WTC11 (cell line): ENCODE measurements around the gene CCS. TPM values are rescaled to one million over a fixed set of nuclear protein-coding genes. Genes with fewer than 3 reads are reported as not detected.
"Not testable (repeated sequence)": the region's sequence is repeated elsewhere in the genome, so short reads cannot be mapped to it uniquely, and the experiment has no call there.

Experiments
- ATAC-seq: fragments of 200-7000 bp; cut with Tn5 transposase; 2 replicates; pipeline ENCODE4 v1.10.0; 2021; ENCODE audit warnings: mild to moderate bottlenecking, moderate library complexity
- CTCF ChIA-PET: fragments of 300-600 bp; sonication (Branson Sonifier 250); formaldehyde crosslinking; loops from one replicate; lab custom pipeline; 2021; ENCODE audit warnings: antibody characterized with exemption; lab: Charles Lee
- POLR2A ChIA-PET: fragments of 350-600 bp; sonication (Branson Sonifier 250); formaldehyde crosslinking; loops from one replicate; lab custom pipeline; 2021; ENCODE audit warnings: antibody characterized with exemption; lab: Charles Lee
- DNase-seq: peaks from one replicate; pipeline ENCODE4 v3.0.0; 2021; ENCODE audit warnings: low spot score
- H3K27ac Mint-ChIP-seq: 2 replicates; pipeline ENCODE4 v1.8.0; 2021; ENCODE audit warnings: mixed read lengths
- H3K27me3 Mint-ChIP-seq: 2 replicates; pipeline ENCODE4 v1.8.0; 2021; ENCODE audit warnings: low read depth, mild to moderate bottlenecking, moderate library complexity, mixed read lengths
- H3K36me3 Mint-ChIP-seq: 2 replicates; pipeline ENCODE4 v1.8.0; 2021; ENCODE audit warnings: mixed read lengths
- H3K4me1 Mint-ChIP-seq: 2 replicates; pipeline ENCODE4 v1.8.0; 2022; ENCODE audit warnings: mixed read lengths
- H3K4me3 Mint-ChIP-seq: 2 replicates; pipeline ENCODE4 v1.8.0; 2021; ENCODE audit warnings: mild to moderate bottlenecking, moderate library complexity, mixed read lengths
- H3K9me3 Mint-ChIP-seq: 2 replicates; pipeline ENCODE4 v1.8.0; 2021; ENCODE audit warnings: mixed read lengths
- ATF1 ChIP-seq: sonication (generic); formaldehyde crosslinking; IDR thresholded peaks from 2 replicates; pipeline ENCODE4 v1.8.1; 2023; ENCODE audit warnings: mild to moderate bottlenecking, moderate library complexity, missing genetic modification reagents
- CDX4 ChIP-seq: fragments of 250-450 bp; sonication (Bioruptor Pico); IDR thresholded peaks from 2 replicates; pipeline ENCODE4 v1.9.0; 2021; ENCODE audit warnings: moderate library complexity, mild to moderate bottlenecking, inconsistent platforms, borderline replicate concordance
- CTCF ChIP-seq: fragments of 200-600 bp; IDR thresholded peaks from 2 replicates; pipeline ENCODE4 v1.8.0; 2022; ENCODE audit warnings: antibody characterized with exemption
- GABPB1 ChIP-seq: sonication (generic); formaldehyde crosslinking; IDR thresholded peaks from 2 replicates; pipeline ENCODE4 v1.8.1; 2023; ENCODE audit warnings: mild to moderate bottlenecking, missing genetic modification reagents
- MXD4 ChIP-seq: fragments of 250-450 bp; sonication (Bioruptor Pico); IDR thresholded peaks from 2 replicates; pipeline ENCODE4 v1.8.0; 2021; ENCODE audit warnings: mild to moderate bottlenecking, moderate library complexity, borderline replicate concordance
- NFE2L1 ChIP-seq: sonication (generic); formaldehyde crosslinking; IDR thresholded peaks from 2 replicates; pipeline ENCODE4 v1.8.1; 2023; ENCODE audit warnings: missing genetic modification reagents
- NFYB ChIP-seq: sonication (generic); formaldehyde crosslinking; conservative IDR thresholded peaks from 2 replicates; pipeline ENCODE4 v1.8.0; 2022; ENCODE audit warnings: low read depth, missing genetic modification reagents
- SMAD3 ChIP-seq: sonication (generic); formaldehyde crosslinking; IDR thresholded peaks from 2 replicates; pipeline ENCODE4 v1.8.0; 2022; ENCODE audit warnings: missing genetic modification reagents, mild to moderate bottlenecking, borderline replicate concordance
- SMAD4 ChIP-seq: sonication (generic); formaldehyde crosslinking; IDR thresholded peaks from 2 replicates; pipeline ENCODE4 v1.8.0; 2022; ENCODE audit warnings: mild to moderate bottlenecking, missing genetic modification reagents
- USF1 ChIP-seq: sonication (generic); formaldehyde crosslinking; IDR thresholded peaks from 2 replicates; pipeline ENCODE4 v1.8.0; 2022; ENCODE audit warnings: mild to moderate bottlenecking, missing genetic modification reagents
- ZNF219 ChIP-seq: sonication (generic); formaldehyde crosslinking; IDR thresholded peaks from 2 replicates; pipeline ENCODE4 v1.8.0; 2023; ENCODE audit warnings: missing genetic modification reagents, mild to moderate bottlenecking, borderline replicate concordance
- ZNF232 ChIP-seq: sonication (generic); formaldehyde crosslinking; IDR thresholded peaks from 2 replicates; pipeline ENCODE4 v1.8.0; 2022; ENCODE audit warnings: mild to moderate bottlenecking, missing genetic modification reagents
- ZNF317 ChIP-seq: sonication (generic); formaldehyde crosslinking; IDR thresholded peaks from 2 replicates; pipeline ENCODE4 v1.8.1; 2023; ENCODE audit warnings: low read depth, mild to moderate bottlenecking, moderate library complexity, missing genetic modification reagents, borderline replicate concordance
- ZNF423 ChIP-seq: fragments of 250-450 bp; sonication (Bioruptor Pico); IDR thresholded peaks from 2 replicates; pipeline ENCODE4 v2.1.2; 2022; ENCODE audit warnings: mild to moderate bottlenecking, moderate library complexity
- total RNA-seq: library from RNA; stranded (reverse); gene quantifications from 3 replicates; pipeline ENCODE4 v1.2.3, GENCODE V29; 2021
- TF ChIP-seq, protein P1 (sequence below): sonication (generic); formaldehyde crosslinking; IDR thresholded peaks from 2 replicates; pipeline ENCODE4 v1.8.1; 2022; ENCODE audit warnings: mild to moderate bottlenecking, moderate library complexity, missing genetic modification reagents
- TF ChIP-seq, protein P2 (sequence below): sonication (generic); formaldehyde crosslinking; IDR thresholded peaks from 2 replicates; pipeline ENCODE4 v1.8.0; 2022; ENCODE audit warnings: mild to moderate bottlenecking, missing genetic modification reagents
- TF ChIP-seq, protein P3 (sequence below): fragments of 250-450 bp; sonication (Bioruptor Pico); conservative IDR thresholded peaks from 2 replicates; pipeline ENCODE4 v1.9.0; 2021; ENCODE audit warnings: mild to moderate bottlenecking
- TF ChIP-seq, protein P4 (sequence below): fragments of 250-450 bp; sonication (Bioruptor Pico); IDR thresholded peaks from 2 replicates; pipeline ENCODE4 v1.8.0; 2021; ENCODE audit warnings: mild to moderate bottlenecking

Gene CCS
- total RNA-seq, 1 experiment from 2014 or later: 35.9 TPM

GRCh38 chr11:66581261-66581660, 11.7 kb upstream of the CCS start (continued):
- TF ChIP-seq ZNF317: no peak
- TF ChIP-seq, protein P1, sequence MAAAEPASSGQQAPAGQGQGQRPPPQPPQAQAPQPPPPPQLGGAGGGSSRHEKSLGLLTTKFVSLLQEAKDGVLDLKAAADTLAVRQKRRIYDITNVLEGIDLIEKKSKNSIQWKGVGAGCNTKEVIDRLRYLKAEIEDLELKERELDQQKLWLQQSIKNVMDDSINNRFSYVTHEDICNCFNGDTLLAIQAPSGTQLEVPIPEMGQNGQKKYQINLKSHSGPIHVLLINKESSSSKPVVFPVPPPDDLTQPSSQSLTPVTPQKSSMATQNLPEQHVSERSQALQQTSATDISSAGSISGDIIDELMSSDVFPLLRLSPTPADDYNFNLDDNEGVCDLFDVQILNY (CRISPR knock-in tag): no peak
- TF ChIP-seq GABPB1 (CRISPR knock-in tag): no peak
- TF ChIP-seq, protein P2, sequence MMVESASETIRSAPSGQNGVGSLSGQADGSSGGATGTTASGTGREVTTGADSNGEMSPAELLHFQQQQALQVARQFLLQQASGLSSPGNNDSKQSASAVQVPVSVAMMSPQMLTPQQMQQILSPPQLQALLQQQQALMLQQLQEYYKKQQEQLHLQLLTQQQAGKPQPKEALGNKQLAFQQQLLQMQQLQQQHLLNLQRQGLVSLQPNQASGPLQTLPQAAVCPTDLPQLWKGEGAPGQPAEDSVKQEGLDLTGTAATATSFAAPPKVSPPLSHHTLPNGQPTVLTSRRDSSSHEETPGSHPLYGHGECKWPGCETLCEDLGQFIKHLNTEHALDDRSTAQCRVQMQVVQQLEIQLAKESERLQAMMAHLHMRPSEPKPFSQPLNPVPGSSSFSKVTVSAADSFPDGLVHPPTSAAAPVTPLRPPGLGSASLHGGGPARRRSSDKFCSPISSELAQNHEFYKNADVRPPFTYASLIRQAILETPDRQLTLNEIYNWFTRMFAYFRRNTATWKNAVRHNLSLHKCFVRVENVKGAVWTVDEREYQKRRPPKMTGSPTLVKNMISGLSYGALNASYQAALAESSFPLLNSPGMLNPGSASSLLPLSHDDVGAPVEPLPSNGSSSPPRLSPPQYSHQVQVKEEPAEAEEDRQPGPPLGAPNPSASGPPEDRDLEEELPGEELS (CRISPR knock-in tag): no peak
- no peak for TF ChIP-seq USF1 (CRISPR knock-in tag)
- TF ChIP-seq, all 79 proteins: peak for 0

DNA sequence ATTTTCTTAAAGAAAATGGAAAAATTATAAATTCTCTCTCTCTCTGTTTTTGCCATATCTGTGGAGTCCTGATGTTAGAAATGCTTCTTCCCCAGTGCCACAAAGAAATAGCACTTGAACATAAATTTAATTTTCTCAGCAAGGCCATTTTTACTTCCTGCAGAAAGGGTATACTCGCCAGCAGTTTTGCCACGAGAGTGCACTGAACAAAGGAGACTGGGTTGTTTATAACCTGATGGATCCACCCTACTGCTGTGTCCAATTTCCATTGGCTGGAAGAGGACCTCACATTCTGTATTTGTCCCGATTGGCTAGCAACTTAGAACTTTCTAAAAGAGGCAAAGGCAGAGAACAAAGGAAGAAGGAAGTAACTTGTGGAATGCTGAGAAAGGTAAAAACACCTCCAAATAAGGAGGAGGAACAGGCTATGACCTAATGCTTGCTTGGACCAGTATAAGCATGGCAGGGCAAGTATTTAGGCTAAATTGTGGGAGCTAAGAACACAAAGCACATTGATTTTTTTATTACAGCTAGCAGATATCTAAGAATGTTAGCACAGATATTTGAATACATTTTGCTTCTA, 10.3 kb upstream of the CCS start:
- Mint-ChIP-seq H3K36me3 (peaks cover 14% of the 10 kb centered on the region), H3K9me3 (peaks cover 30% of the 10 kb centered on the region), H3K27me3 (peaks cover 42% of the 10 kb centered on the region), H3K27ac (peak overlapping the region; percentile 82; the same call in 1 of the 2 replicates)
- CTCF ChIA-PET: interaction anchor here (1.1 kb wide), 1 partner anchor 96 kb away, joined by 3 read pairs; no protein-coding TSS in a partner anchor
- POLR2A ChIA-PET, DNase-seq, H3K4me1 Mint-ChIP-seq, H3K4me3 Mint-ChIP-seq, ATAC-seq: not testable (repeated sequence)

DNA sequence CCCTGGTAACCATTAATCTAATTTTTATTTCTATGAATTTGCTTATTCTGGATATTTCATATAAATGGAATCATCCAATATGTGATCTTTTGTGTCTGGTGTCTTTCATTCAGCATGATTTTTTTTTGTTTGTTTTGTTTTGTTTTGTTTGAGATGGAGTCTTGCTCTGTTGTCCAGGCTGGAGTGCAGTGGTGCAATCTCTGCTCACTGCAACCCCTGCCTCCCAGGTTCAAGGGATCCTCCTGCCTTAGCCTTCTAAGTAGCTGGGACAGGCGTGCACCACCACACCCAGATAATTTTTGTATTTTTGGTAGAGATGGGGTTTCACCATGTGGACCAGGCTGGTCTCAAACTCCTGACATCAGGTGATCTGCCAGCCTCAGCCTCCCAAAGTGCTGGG, 7.5 kb upstream of the CCS start:
- Mint-ChIP-seq H3K36me3 (peaks cover 20% of the 10 kb centered on the region), H3K9me3 (peaks cover 35% of the 10 kb centered on the region), H3K27me3 (peaks cover 31% of the 10 kb centered on the region)
- H3K4me3 Mint-ChIP-seq, H3K27ac Mint-ChIP-seq, POLR2A ChIA-PET, H3K4me1 Mint-ChIP-seq, DNase-seq, ATAC-seq: not testable (repeated sequence)
- CTCF ChIA-PET: interaction anchor here (1.0 kb wide), 1 partner anchor 93 kb away, joined by 3 read pairs; no protein-coding TSS in a partner anchor

GRCh38 chr11:66586136-66586535, 6.8 kb upstream of the CCS start:
- no peak for ATAC-seq
- ChIA-PET POLR2A (no interaction called here), CTCF (interaction anchor here (1.0 kb wide), 1 partner anchor 92 kb away, joined by 3 read pairs; no protein-coding TSS in a partner anchor)
- peaks cover 23% of the 10 kb centered on the region for H3K36me3 Mint-ChIP-seq
- no peak overlapping the region for H3K27ac Mint-ChIP-seq
- no peak overlapping the region for H3K4me3 Mint-ChIP-seq
- H3K27me3 Mint-ChIP-seq: peaks cover 34% of the 10 kb centered on the region
- DNase-seq: no peak
- H3K9me3 Mint-ChIP-seq: peaks cover 42% of the 10 kb centered on the region
- H3K4me1 Mint-ChIP-seq: peaks cover 3% of the 10 kb centered on the region; the same call in 1 of the 2 replicates
- TF ChIP-seq MXD4 (no peak), SMAD4 (CRISPR knock-in tag) (no peak), CDX4 (no peak), CTCF (no peak), ZNF219 (CRISPR knock-in tag) (no peak), NFE2L1 (no peak), SMAD3 (CRISPR knock-in tag) (no peak), ZNF423 (no peak), NFYB (CRISPR knock-in tag) (no peak), ATF1 (CRISPR knock-in tag) (no peak), ZNF232 (CRISPR knock-in tag) (no peak)
- TF ChIP-seq, protein P3, sequence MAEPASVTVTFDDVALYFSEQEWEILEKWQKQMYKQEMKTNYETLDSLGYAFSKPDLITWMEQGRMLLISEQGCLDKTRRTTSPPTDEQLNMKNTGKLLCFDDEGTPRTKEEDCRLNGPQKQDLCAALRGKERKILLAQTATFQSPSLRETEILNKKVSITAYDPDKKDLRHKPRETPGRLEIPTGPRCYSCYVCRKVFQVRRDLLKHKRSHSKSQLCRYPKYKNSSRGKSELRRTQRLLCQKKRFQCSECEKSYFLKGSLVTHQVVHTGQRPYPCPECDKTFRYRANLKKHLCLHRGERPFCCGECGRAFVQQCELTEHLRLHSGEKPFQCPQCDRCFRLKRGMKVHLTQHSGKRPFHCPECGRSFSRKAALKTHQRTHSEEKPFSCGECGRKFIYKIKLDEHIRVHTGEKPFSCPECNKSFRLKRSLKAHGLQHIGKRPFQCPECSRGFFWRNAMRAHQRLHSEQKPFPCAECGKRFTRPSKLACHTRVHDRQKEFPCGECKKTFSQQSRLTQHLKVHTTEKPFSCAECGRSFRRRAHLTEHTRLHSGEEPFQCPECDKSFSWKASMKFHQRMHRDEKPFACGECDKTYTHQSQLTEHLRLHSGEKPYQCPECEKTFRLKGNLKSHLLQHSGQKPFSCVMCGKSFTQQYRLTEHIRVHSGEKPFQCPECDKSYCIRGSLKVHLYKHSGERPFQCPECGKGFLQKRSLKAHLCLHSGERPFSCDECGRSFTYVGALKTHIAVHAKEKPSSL (CRISPR knock-in tag): no peak
- TF ChIP-seq, protein P4, sequence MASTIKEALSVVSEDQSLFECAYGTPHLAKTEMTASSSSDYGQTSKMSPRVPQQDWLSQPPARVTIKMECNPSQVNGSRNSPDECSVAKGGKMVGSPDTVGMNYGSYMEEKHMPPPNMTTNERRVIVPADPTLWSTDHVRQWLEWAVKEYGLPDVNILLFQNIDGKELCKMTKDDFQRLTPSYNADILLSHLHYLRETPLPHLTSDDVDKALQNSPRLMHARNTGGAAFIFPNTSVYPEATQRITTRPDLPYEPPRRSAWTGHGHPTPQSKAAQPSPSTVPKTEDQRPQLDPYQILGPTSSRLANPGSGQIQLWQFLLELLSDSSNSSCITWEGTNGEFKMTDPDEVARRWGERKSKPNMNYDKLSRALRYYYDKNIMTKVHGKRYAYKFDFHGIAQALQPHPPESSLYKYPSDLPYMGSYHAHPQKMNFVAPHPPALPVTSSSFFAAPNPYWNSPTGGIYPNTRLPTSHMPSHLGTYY (CRISPR knock-in tag): no peak
